GM12878 (cell line): ENCODE data around the gene MYO10. TPM values are rescaled to one million over a fixed set of nuclear protein-coding genes. Genes with fewer than 3 reads are reported as not detected.

Experiments used
- ATAC-seq: fragments of 200-7000 bp; cut with Tn5 transposase; 3 replicates; pipeline ENCODE4 v1.9.1; 2020; ENCODE audit warnings: mild to moderate bottlenecking, moderate library complexity
- BruUV-seq: library from RNA; stranded (reverse); fragments of 400-500 nt; replicated peaks from 2 replicates; lab custom pipeline; 2021; lab: Mats Ljungman, UMichigan
- CTCF ChIA-PET: fragments of 300-600 bp; sonication (Branson Sonifier 250); formaldehyde crosslinking; extraction: SDS; loops from one replicate; lab custom pipeline; 2021; ENCODE audit warnings: inconsistent platforms; lab: Yijun Ruan, JAX
- POLR2A ChIA-PET: fragments of 350-600 bp; formaldehyde crosslinking; extraction: SDS; loops from one replicate; lab custom pipeline; 2021; ENCODE audit warnings: inconsistent platforms; lab: Charles Lee
- RAD21 ChIA-PET: fragments of 300-600 bp; sonication (Branson Sonifier 250); formaldehyde crosslinking; loops from one replicate; lab custom pipeline; 2023; ENCODE audit warnings: antibody characterized with exemption; ENCODE audit not compliant: unreplicated experiment; lab: Charles Lee
- SMC1A ChIA-PET: fragments of 300-600 bp; sonication (Branson Sonifier 250); formaldehyde crosslinking; loops from one replicate; lab custom pipeline; 2023; ENCODE audit not compliant: unreplicated experiment, uncharacterized antibody; lab: Charles Lee
- DNase-seq: peaks from one replicate; pipeline ENCODE4 v3.0.0-alpha.2; 2011; ENCODE audit warnings: low read depth, low spot score
- FAIRE-seq: peaks from 3 replicates; lab custom pipeline; 2011; peaks lifted over from hg19 to GRCh38; lab: Jason Lieb, UNC
- H2AFZ ChIP-seq: 2 replicates; pipeline ENCODE4 v1.6.0; 2011; ENCODE audit warnings: low read depth, low read length, control low read depth; ENCODE audit not compliant: control insufficient read depth
- H3K27ac ChIP-seq: 2 replicates; pipeline ENCODE4 v1.5.1; 2011; ENCODE audit warnings: control low read depth; ENCODE audit not compliant: control insufficient read depth, insufficient read depth
- H3K27me3 ChIP-seq, 2 experiments: replicated peaks in 1 of 2; 2 replicates each; pipeline versions ENCODE4 v1.6.0 to v1.6.1; 2011; ENCODE audit warnings: low read length in 1 of 2; ENCODE audit not compliant: control insufficient read depth in 2 of 2, insufficient read depth in 2 of 2
- H3K36me3 ChIP-seq, 2 experiments: 2 replicates each; pipeline ENCODE4 v1.5.1; 2011; ENCODE audit warnings: low read length in 1 of 2; ENCODE audit not compliant: control insufficient read depth in 2 of 2, insufficient read depth in 2 of 2
- H3K4me1 ChIP-seq: 2 replicates; pipeline ENCODE4 v1.6.1; 2011; ENCODE audit warnings: mild to moderate bottlenecking, low read length, moderate library complexity, mixed read lengths; ENCODE audit not compliant: control insufficient read depth, insufficient read depth
- H3K4me2 ChIP-seq: 2 replicates; pipeline ENCODE4 v1.6.0; 2011; ENCODE audit warnings: control low read depth; ENCODE audit not compliant: control insufficient read depth, insufficient read depth
- H3K4me3 ChIP-seq: fragments of 200-600 bp; sonication (generic); 2 replicates; pipeline ENCODE4 v1.5.1; 2016
- H3K79me2 ChIP-seq: 2 replicates; pipeline ENCODE4 v1.6.0; 2011; ENCODE audit warnings: low read length; ENCODE audit not compliant: control insufficient read depth, insufficient read depth
- H3K9ac ChIP-seq: 2 replicates; pipeline ENCODE4 v1.8.0; 2011; ENCODE audit warnings: low read length, control low read depth, mixed read lengths; ENCODE audit not compliant: control insufficient read depth, insufficient read depth
- H3K9me3 ChIP-seq: replicated peaks from 3 replicates; pipeline ENCODE4 v1.5.1; 2011; ENCODE audit warnings: mild to moderate bottlenecking, low read length; ENCODE audit not compliant: control insufficient read depth, insufficient read depth
- H4K20me1 ChIP-seq: 2 replicates; pipeline ENCODE4 v1.6.0; 2011; ENCODE audit not compliant: control insufficient read depth, insufficient read depth
- BHLHE40 ChIP-seq, 2 experiments: fragments of 450-650 bp in 1 of 2; IDR thresholded peaks; 2 replicates each; pipeline ENCODE4 v1.6.1; 2011 to 2017; ENCODE audit warnings: low read depth in 2 of 2, borderline replicate concordance in 1 of 2, improper control_type of control experiment in 1 of 2, low read length in 1 of 2, mild to moderate bottlenecking in 1 of 2
- CREB1 ChIP-seq: IDR thresholded peaks from 2 replicates; pipeline ENCODE4 v1.6.1; 2012; ENCODE audit warnings: low read depth, mild to moderate bottlenecking, inconsistent platforms
- CREM ChIP-seq: IDR thresholded peaks from 2 replicates; pipeline ENCODE4 v1.6.1; 2014; ENCODE audit warnings: antibody characterized with exemption, low read depth
- KAT2A ChIP-seq: conservative IDR thresholded peaks from 2 replicates; pipeline ENCODE4 v1.6.1; 2011; ENCODE audit warnings: low read depth, low read length; ENCODE audit not compliant: control insufficient read depth
- NFIC ChIP-seq: IDR thresholded peaks from 2 replicates; pipeline ENCODE4 v1.6.1; 2012; ENCODE audit warnings: low read depth, mild to moderate bottlenecking, inconsistent platforms, low read length, moderate library complexity
- NRF1 ChIP-seq: conservative IDR thresholded peaks from 2 replicates; pipeline ENCODE4 v1.6.1; 2011; ENCODE audit warnings: mild to moderate bottlenecking, low read depth, low read length, improper control_type of control experiment
- RAD51 ChIP-seq: fragments of 450-650 bp; IDR thresholded peaks from 2 replicates; pipeline ENCODE4 v1.6.1; 2016; ENCODE audit warnings: moderate library complexity, mild to moderate bottlenecking, inconsistent platforms
- RUNX3 ChIP-seq: IDR thresholded peaks from 2 replicates; pipeline ENCODE4 v1.6.1; 2012; ENCODE audit warnings: low read length, inconsistent platforms
- SIX5 ChIP-seq: IDR thresholded peaks from 2 replicates; pipeline ENCODE4 v1.6.1; 2011; ENCODE audit warnings: mild to moderate bottlenecking, low read depth, low read length, moderate library complexity; ENCODE audit not compliant: severe bottlenecking
- SPI1 ChIP-seq: IDR thresholded peaks from 2 replicates; pipeline ENCODE4 v1.6.1; 2011; ENCODE audit warnings: low read depth, mild to moderate bottlenecking, low read length, moderate library complexity, borderline replicate concordance; ENCODE audit not compliant: insufficient read depth
- STAT1 ChIP-seq: fragments of 450-650 bp; conservative IDR thresholded peaks from 2 replicates; pipeline ENCODE4 v1.6.1; 2014; ENCODE audit warnings: antibody characterized with exemption, mild to moderate bottlenecking
- STAT3 ChIP-seq: IDR thresholded peaks from 2 replicates; pipeline ENCODE4 v1.6.1; 2011; ENCODE audit warnings: low read depth, low read length, improper control_type of control experiment
- SUPT20H ChIP-seq: IDR thresholded peaks from 2 replicates; pipeline ENCODE4 v1.6.1; 2011; ENCODE audit warnings: low read depth, mild to moderate bottlenecking, low read length, moderate library complexity, borderline replicate concordance; ENCODE audit not compliant: control insufficient read depth
- WGBS: methylation state at CpG from one replicate; pipeline ENCODE4 v1.1.6; 2016; ENCODE audit warnings: low lambda C conversion rate; ENCODE audit not compliant: insufficient replicate concordance, insufficient coverage; ENCODE audit errors: missing lambda C conversion rate; 5-methylcytosine and 5-hydroxymethylcytosine counted together
- in situ Hi-C: fragments of 300-500 bp; cut with MboI; formaldehyde crosslinking; loops from 9 replicates; pipeline ENCODE4 v1.14.3; 2018; ENCODE audit warnings: mixed read lengths
- intact Hi-C: fragments of 100-400 bp; cut with micrococcal nuclease; formaldehyde crosslinking; loops from one replicate; pipeline ENCODE4 v1.14.2; 2022; ENCODE audit not compliant: unreplicated experiment
- polyA plus RNA-seq, 11 experiments: library from polyadenylated mRNA; depleted of rRNA in 4 of 11; unstranded in 6 of 11; stranded (reverse) in 5 of 11; fragments of >200 nt; fragmentation: Nextera tagmentation in 4 of 11; fragmentation: Illumina TruSeq in 1 of 11; extraction: Ambion mirVana in 4 of 11; extraction: Trizol in 1 of 11; gene quantifications; 1 replicate in 1 of 11; 2 replicates in 10 of 11; pipeline versions ENCODE4 v1.2.1 to v1.2.3, GENCODE V29; 2011 to 2016; ENCODE audit warnings: inconsistent platforms in 2 of 11, missing spikeins in 2 of 11, low read depth in 1 of 11
- total RNA-seq, 4 experiments: library from RNA; depleted of rRNA in 3 of 4; stranded (reverse); fragments of >200 nt in 3 of 4; fragmentation: Illumina TruSeq in 1 of 4; extraction: Trizol in 1 of 4; gene quantifications; 2 replicates each; pipeline versions ENCODE4 v1.2.1 to v1.2.3, GENCODE V29; 2013 to 2021
- TF ChIP-seq, protein P1 (sequence below): IDR thresholded peaks from 2 replicates; pipeline ENCODE4 v1.6.1; 2011; ENCODE audit warnings: borderline replicate concordance, low read depth, mild to moderate bottlenecking, moderate library complexity, low read length; ENCODE audit not compliant: insufficient read depth, poor library complexity, severe bottlenecking
- TF ChIP-seq, protein P2 (sequence below): IDR thresholded peaks from 2 replicates; pipeline ENCODE4 v1.6.1; 2012; ENCODE audit warnings: low read depth, low read length, improper control_type of control experiment

Gene MYO10
- total and polyA plus RNA-seq, 10 of the 15 experiments (the other 5 are each of a cell fraction or from before 2014, with no cell fraction given), result 0.02 to 0.77 (median 0.17) TPM

DNA sequence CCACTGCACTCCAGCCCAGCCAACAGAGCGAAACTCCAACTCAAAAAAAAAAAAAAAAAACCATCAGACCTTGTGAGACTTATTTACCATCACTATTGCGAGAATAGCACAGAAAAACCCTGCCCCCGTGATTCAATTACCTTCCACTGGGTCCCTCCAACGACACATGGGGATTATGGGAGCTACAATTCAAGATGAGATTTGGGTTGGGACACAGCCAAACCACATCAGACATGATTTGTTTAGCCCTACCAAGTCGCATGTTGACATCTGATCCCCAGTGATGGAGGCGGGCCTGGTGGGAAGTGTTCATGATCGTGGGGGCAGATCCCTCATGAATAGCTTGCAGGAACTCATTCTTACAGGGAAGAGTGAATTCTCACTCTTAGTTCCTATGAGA is 26.6 kb downstream of the MYO10 start:
- CTCF ChIA-PET, result no interaction called here
- no TSS peak for BruUV-seq

More for the DNA sequence above, 26.6 kb downstream of the MYO10 start:
- no peak overlapping the region for H3K4me3 ChIP-seq
- RAD21 ChIA-PET, result no interaction called here
- TF ChIP-seq STAT1 (no peak), SIX5 (no peak), SPI1 (no peak), RAD51 (no peak), SUPT20H (no peak), NRF1 (no peak), BHLHE40 (IDR thresholded peaks at IDR 0.05; ENCODE audit: borderline replicate concordance in 1 of 2, low read depth in 2 of 2, low read length in 1 of 2) (no peak), KAT2A (no peak), CREB1 (no peak), STAT3 (no peak), NFIC (no peak), RUNX3 (no peak), CREM (no peak)
- TF ChIP-seq, protein P1, sequence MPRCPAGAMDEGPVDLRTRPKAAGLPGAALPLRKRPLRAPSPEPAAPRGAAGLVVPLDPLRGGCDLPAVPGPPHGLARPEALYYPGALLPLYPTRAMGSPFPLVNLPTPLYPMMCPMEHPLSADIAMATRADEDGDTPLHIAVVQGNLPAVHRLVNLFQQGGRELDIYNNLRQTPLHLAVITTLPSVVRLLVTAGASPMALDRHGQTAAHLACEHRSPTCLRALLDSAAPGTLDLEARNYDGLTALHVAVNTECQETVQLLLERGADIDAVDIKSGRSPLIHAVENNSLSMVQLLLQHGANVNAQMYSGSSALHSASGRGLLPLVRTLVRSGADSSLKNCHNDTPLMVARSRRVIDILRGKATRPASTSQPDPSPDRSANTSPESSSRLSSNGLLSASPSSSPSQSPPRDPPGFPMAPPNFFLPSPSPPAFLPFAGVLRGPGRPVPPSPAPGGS, result no peak
- TF ChIP-seq, protein P2, sequence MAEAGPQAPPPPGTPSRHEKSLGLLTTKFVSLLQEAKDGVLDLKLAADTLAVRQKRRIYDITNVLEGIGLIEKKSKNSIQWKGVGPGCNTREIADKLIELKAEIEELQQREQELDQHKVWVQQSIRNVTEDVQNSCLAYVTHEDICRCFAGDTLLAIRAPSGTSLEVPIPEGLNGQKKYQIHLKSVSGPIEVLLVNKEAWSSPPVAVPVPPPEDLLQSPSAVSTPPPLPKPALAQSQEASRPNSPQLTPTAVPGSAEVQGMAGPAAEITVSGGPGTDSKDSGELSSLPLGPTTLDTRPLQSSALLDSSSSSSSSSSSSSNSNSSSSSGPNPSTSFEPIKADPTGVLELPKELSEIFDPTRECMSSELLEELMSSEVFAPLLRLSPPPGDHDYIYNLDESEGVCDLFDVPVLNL, result no peak
- TF ChIP-seq, all 136 proteins: peak for 0
- intact Hi-C loops, result no loop called here
- H3K27ac ChIP-seq, result no peak overlapping the region
- ATAC-seq (no peak), DNase-seq (no peak), FAIRE-seq (no peak)
- H3K27me3 ChIP-seq, result no peaks in the 10 kb centered on the region
- WGBS, result 54% methylated on average over 6 of the region's 7 CpGs
- in situ Hi-C loops, result no loop called here
- no peaks in the 10 kb centered on the region for H3K4me1 ChIP-seq
- no peak overlapping the region for H3K9ac ChIP-seq
- no peak overlapping the region for H2AFZ ChIP-seq
- SMC1A ChIA-PET, result no interaction called here
- H3K4me2 ChIP-seq, result no peak overlapping the region
- H3K9me3 ChIP-seq, result no peaks in the 10 kb centered on the region
- POLR2A ChIA-PET, result no interaction called here
- H3K79me2 ChIP-seq, result no peaks in the 10 kb centered on the region
- no peaks in the 10 kb centered on the region for H3K36me3 ChIP-seq
- no peaks in the 10 kb centered on the region for H4K20me1 ChIP-seq
